NT2/D1 (cell line): ENCODE results near the gene LRIT1.

Experiments used
- DNase-seq: peaks from one replicate; pipeline ENCODE4 v3.0.0-alpha.2; 2011; ENCODE audit warnings: low read depth, low spot score
- H3K27me3 ChIP-seq: 2 replicates; pipeline ENCODE4 v1.6.0; 2011; ENCODE audit warnings: mild to moderate bottlenecking; ENCODE audit not compliant: insufficient read length, insufficient read depth
- H3K36me3 ChIP-seq: 2 replicates; pipeline ENCODE4 v1.6.1; 2011; ENCODE audit warnings: mild to moderate bottlenecking, low read length, mixed read lengths; ENCODE audit not compliant: insufficient read depth, insufficient read length
- H3K4me1 ChIP-seq: 2 replicates; pipeline ENCODE4 v1.5.1; 2011; ENCODE audit not compliant: insufficient read depth, insufficient read length
- H3K4me3 ChIP-seq: 2 replicates; pipeline ENCODE4 v1.5.1; 2011; ENCODE audit warnings: low read depth; ENCODE audit not compliant: insufficient read length
- H3K9ac ChIP-seq: 2 replicates; pipeline ENCODE4 v1.6.0; 2011; ENCODE audit warnings: low read depth; ENCODE audit not compliant: insufficient read length
- H3K9me3 ChIP-seq: 2 replicates; pipeline ENCODE4 v1.5.1; 2011; ENCODE audit warnings: mild to moderate bottlenecking, low read length; ENCODE audit not compliant: insufficient read depth
- SUZ12 ChIP-seq: IDR thresholded peaks from 2 replicates; pipeline ENCODE4 v1.6.1; 2011; ENCODE audit not compliant: insufficient read length, insufficient read depth; ENCODE audit errors: extremely low read depth
- YY1 ChIP-seq: IDR thresholded peaks from 2 replicates; pipeline ENCODE4 v1.6.1; 2011; ENCODE audit not compliant: insufficient read length, insufficient read depth
- ZNF274 ChIP-seq: IDR thresholded peaks from 2 replicates; pipeline ENCODE4 v1.6.1; 2011; ENCODE audit warnings: mild to moderate bottlenecking, low read depth, low read length

The LRIT1 gene

DNA sequence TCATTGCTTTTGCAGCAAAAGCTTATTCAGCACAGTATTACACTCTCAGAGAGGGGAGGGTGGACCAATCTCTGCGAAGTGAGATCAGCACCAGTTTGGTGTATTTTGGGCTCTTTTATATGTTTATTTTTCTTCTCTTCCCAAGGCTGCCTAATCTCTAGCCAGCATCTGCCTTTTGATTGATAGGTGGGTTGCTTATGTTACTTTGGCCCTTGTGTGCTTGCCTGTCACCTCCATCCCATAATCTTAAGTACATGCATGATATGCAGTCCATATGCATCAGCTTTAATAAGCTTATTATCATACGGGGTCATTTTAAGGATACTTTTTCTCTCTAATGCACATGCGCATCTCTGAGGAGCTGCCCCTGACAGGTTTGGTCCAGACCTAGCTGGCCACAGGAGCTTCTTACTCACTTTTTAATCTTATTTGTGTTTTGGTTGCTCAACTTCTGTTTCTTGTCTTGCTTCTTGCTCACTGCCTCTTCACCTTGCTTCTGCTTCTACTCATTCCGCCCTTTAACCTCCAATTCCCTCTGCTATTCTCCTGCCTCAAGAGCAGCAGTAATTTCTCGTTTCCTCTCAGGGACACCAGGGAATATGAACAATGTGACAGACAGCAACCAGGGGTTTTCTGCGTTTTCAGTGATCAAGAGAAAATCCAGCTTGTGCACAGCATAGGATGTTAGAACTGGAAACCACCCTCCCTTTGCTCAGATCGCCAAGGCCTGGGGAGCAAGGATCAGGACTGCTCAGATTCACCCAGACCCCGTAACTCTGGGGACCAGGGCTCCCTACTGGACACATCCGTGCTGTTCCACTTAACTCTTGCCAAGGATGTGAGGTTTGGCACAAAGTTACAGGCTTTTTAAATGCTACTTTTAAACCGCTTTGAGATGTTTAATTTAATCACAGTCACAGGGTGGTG, 13.5 kb upstream of the LRIT1 start:
- H3K27me3 ChIP-seq = no peaks in the 10 kb centered on the region
- no peak overlapping the region for H3K9ac ChIP-seq
- no peak for DNase-seq
- no peaks in the 10 kb centered on the region for H3K36me3 ChIP-seq
- no peaks in the 10 kb centered on the region for H3K9me3 ChIP-seq
- TF ChIP-seq YY1 (no peak), SUZ12 (no peak), ZNF274 (no peak)
- no peak overlapping the region for H3K4me3 ChIP-seq
- peaks cover 7% of the 10 kb centered on the region for H3K4me1 ChIP-seq

DNA sequence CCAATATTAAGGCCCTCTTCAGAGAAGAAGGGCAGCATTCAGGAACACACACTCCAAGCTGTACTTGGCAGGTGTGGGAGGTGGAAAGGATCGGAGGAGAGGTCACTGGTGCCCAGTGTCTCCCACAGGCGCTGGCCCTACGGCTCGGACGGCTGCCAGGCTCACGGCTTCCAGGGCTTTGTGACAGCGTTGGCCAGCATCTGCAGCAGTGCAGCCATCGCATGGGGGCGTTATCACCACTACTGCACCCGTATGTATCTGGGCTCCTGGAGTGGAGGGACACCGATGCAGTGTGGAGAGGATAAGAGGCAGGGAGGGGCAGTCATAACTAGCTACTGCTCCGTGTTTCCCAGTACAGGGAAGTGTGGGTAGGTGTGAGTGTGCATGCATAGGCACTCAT, 7.4 kb upstream of the LRIT1 start:
- no peaks in the 10 kb centered on the region for H3K36me3 ChIP-seq
- no peak for TF ChIP-seq ZNF274
- TF ChIP-seq SUZ12 = no peak
- no peak for TF ChIP-seq YY1
- H3K27me3 ChIP-seq = no peaks in the 10 kb centered on the region
- H3K9ac ChIP-seq = no peak overlapping the region
- DNase-seq = no peak
- no peak overlapping the region for H3K4me3 ChIP-seq
- no peaks in the 10 kb centered on the region for H3K9me3 ChIP-seq
- no peaks in the 10 kb centered on the region for H3K4me1 ChIP-seq

DNA sequence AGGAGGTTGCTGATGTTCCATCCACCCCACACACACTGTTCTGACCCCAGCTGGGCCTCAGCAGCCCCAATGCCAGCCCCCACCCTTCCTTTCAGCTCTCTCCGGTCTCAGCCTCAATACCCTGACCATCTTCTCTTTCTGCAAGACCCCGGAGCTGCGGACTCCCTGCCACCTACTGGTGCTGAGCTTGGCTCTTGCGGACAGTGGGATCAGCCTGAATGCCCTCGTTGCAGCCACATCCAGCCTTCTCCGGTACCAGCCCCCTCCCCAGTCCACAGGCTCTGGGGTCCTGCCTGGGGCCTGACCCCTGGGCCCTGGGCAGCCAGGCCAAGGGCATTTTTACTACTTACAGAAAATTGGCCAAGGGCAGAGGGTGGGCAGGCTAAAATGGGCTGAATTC, 6.2 kb upstream of the LRIT1 start:
- Histone ChIP-seq H3K36me3 (no peaks in the 10 kb centered on the region), H3K9me3 (no peaks in the 10 kb centered on the region), H3K9ac (no peak overlapping the region), H3K4me3 (no peak overlapping the region), H3K27me3 (no peaks in the 10 kb centered on the region), H3K4me1 (no peaks in the 10 kb centered on the region)
- TF ChIP-seq SUZ12 = no peak
- TF ChIP-seq YY1 = no peak
- TF ChIP-seq ZNF274 = no peak
- no peak for DNase-seq

DNA sequence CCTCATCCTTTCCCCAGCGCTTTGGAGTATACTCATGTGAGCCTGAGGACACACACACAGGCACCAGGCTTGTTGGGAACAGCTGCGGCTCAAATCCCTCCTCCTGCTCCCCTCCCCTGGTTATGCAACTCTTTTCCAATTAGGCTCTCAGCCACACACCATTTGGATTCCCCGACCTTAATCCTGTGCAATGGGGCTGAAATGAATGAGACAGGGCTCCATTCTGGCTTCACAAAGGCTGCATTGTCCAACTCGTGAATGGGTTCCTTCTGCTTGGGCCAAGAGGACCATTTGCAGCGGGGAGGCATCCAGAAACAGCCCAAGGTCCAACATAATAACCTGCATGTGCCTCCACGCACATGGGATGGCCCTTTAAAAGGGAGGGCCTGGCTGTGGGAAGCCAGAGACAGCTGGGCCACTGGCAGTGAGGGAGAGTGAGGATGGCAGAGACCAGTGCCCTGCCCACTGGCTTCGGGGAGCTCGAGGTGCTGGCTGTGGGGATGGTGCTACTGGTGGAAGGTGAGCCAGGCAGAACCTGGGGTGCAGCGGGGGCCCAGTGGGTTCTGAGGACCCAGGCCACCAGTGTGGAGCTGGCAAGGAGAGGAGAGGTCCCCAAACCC, 3.4 kb upstream of the LRIT1 start, which contains the start of gene RGR:
RGR (plus strand) TSS at position 403 of the 620 bp plus-strand sequence; CDS start at position 441, 38 bp downstream.
- Histone ChIP-seq H3K9me3 (no peaks in the 10 kb centered on the region), H3K9ac (no peak within 1 kb of the TSS), H3K27me3 (no peaks in the 10 kb centered on the region), H3K4me3 (no peak within 1 kb of the TSS), H3K36me3 (no peaks in the 10 kb centered on the region), H3K4me1 (no peaks in the 10 kb centered on the region)
- DNase-seq = no peak
- no peak for TF ChIP-seq YY1
- TF ChIP-seq SUZ12 = no peak
- TF ChIP-seq ZNF274 = no peak

DNA sequence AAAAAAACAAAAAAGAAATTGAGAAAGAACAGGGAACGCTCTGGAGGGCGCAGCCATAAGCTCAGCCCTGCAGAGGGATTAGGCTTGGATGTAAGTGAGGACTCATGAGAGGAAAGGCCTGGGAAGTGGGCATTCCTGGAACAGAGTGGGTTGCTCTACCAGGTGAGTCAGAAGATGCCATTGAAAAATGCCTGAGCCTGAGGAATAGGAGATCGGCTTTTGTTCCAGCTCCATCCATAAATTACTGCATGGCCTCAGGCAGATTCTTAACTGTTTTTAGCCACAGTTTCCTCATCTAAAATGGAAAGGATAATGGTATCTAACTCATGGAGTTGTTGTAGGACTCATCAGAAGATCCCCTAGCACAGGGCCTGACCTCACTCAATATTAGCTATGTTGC, 2.4 kb upstream of the LRIT1 start:
- DNase-seq = no peak
- Histone ChIP-seq H3K4me1 (no peaks in the 10 kb centered on the region), H3K36me3 (no peaks in the 10 kb centered on the region), H3K4me3 (no peak overlapping the region), H3K9ac (no peak overlapping the region), H3K9me3 (no peaks in the 10 kb centered on the region), H3K27me3 (no peaks in the 10 kb centered on the region)
- TF ChIP-seq SUZ12 (no peak), ZNF274 (no peak), YY1 (no peak)

DNA sequence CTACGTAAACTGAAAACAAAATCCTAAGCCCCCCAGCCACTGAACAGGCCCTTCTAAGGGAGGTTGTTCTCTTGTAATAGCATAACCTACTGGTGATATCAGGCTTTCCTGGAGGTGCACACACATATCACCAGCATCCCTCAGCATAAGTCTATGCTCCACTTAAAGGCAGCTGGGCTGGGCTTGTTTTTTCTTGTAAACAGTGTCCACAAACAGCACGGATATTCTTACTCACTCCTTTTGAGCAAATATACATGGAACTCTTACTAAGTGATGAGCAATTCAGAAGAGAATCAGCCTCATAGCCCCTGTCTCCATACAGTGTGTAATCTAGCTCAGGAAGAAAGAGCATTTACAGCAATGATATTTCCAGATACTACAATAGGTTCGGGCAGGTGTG, 2.4 kb downstream of the LRIT1 start:
- Histone ChIP-seq H3K4me1 (no peaks in the 10 kb centered on the region), H3K9ac (no peak overlapping the region), H3K36me3 (no peaks in the 10 kb centered on the region), H3K9me3 (no peaks in the 10 kb centered on the region), H3K27me3 (no peaks in the 10 kb centered on the region), H3K4me3 (no peak overlapping the region)
- no peak for DNase-seq
- no peak for TF ChIP-seq SUZ12
- TF ChIP-seq YY1 = no peak
